Testis (tissue), 2 donors: ENCODE results near the gene CCNF.

Experiments used
- CTCF ChIP-seq, 3 experiments: fragments of 450-650 bp in 2 of 3; fragments of 200-600 bp in 1 of 3; sonication (generic) in 1 of 3; IDR thresholded peaks; one replicate each; pipeline ENCODE4 v1.5.1; 2016 to 2019; ENCODE audit warnings: antibody characterized with exemption in 3 of 3, mild to moderate bottlenecking in 2 of 3, moderate library complexity in 1 of 3
- POLR2A ChIP-seq: fragments of 450-650 bp; IDR thresholded peaks from one replicate; pipeline ENCODE4 v1.6.1; 2017; ENCODE audit warnings: antibody characterized with exemption, mild to moderate bottlenecking, moderate library complexity

DNA sequence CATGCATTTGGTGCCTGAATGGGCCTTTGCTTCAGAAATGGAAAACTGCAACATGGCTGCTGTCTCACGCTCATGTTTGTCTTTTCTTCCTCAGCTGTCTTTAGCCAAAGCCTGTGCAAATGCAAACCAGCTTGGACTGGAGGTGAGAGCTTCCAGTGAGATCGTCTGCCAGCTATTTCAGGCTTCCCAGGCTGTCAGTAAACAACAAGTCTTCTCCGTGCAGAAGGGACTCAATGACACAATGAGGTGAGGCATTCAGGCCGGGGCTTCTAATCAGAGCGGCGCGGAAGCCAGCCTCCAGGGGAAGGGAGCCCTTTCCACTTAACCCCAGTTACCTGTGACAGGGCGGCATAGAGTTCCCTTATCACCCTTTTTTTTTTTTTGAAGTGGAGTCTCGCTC is 14.3 kb downstream of the CCNF start:
- no peak for TF ChIP-seq CTCF (IDR thresholded peaks at IDR 0.05)
- TF ChIP-seq POLR2A = no peak
